ENCODE results near the gene NMNAT3.

DNA sequence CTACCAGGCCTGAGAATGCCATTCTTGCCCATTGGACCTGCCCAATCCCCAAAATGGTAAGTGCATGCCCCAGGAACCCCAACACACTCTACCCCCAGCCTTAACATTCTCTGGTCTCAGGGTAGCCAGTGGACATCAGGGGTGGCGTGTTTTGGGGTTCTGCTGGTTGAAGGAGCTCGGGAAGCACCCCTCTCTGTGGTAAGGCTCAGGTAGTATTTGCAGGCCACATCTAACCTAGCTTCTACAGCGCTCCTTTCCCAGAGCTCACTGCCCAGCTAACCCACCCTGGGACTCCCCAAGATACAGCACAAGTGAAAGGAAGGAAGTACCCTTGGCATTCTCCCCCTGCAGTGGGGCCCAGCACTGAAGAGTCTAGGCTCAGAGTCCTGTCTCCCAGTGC is 19.8 kb downstream of the NMNAT3 start:
- TF ChIP-seq, protein P1, sequence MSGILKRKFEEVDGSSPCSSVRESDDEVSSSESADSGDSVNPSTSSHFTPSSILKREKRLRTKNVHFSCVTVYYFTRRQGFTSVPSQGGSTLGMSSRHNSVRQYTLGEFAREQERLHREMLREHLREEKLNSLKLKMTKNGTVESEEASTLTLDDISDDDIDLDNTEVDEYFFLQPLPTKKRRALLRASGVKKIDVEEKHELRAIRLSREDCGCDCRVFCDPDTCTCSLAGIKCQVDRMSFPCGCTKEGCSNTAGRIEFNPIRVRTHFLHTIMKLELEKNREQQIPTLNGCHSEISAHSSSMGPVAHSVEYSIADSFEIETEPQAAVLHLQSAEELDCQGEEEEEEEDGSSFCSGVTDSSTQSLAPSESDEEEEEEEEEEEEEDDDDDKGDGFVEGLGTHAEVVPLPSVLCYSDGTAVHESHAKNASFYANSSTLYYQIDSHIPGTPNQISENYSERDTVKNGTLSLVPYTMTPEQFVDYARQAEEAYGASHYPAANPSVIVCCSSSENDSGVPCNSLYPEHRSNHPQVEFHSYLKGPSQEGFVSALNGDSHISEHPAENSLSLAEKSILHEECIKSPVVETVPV (CRISPR knock-in tag; IDR thresholded peaks at IDR 0.05) = no peak
- no peak for TF ChIP-seq PPARA (CRISPR knock-in tag; IDR thresholded peaks at IDR 0.05; ENCODE audit: borderline replicate concordance)
- no peak for TF ChIP-seq GLIS3 (CRISPR knock-in tag; IDR thresholded peaks at IDR 0.05)
- no peak for TF ChIP-seq BACH2 (CRISPR knock-in tag; IDR thresholded peaks at IDR 0.05; ENCODE audit: borderline replicate concordance)
- TF ChIP-seq, protein P2, sequence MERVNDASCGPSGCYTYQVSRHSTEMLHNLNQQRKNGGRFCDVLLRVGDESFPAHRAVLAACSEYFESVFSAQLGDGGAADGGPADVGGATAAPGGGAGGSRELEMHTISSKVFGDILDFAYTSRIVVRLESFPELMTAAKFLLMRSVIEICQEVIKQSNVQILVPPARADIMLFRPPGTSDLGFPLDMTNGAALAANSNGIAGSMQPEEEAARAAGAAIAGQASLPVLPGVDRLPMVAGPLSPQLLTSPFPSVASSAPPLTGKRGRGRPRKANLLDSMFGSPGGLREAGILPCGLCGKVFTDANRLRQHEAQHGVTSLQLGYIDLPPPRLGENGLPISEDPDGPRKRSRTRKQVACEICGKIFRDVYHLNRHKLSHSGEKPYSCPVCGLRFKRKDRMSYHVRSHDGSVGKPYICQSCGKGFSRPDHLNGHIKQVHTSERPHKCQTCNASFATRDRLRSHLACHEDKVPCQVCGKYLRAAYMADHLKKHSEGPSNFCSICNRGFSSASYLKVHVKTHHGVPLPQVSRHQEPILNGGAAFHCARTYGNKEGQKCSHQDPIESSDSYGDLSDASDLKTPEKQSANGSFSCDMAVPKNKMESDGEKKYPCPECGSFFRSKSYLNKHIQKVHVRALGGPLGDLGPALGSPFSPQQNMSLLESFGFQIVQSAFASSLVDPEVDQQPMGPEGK (CRISPR knock-in tag; IDR thresholded peaks at IDR 0.05; ENCODE audit: borderline replicate concordance) = no peak
- TF ChIP-seq ZFP30 (CRISPR knock-in tag; IDR thresholded peaks at IDR 0.05) = no peak
- TF ChIP-seq, protein P3, sequence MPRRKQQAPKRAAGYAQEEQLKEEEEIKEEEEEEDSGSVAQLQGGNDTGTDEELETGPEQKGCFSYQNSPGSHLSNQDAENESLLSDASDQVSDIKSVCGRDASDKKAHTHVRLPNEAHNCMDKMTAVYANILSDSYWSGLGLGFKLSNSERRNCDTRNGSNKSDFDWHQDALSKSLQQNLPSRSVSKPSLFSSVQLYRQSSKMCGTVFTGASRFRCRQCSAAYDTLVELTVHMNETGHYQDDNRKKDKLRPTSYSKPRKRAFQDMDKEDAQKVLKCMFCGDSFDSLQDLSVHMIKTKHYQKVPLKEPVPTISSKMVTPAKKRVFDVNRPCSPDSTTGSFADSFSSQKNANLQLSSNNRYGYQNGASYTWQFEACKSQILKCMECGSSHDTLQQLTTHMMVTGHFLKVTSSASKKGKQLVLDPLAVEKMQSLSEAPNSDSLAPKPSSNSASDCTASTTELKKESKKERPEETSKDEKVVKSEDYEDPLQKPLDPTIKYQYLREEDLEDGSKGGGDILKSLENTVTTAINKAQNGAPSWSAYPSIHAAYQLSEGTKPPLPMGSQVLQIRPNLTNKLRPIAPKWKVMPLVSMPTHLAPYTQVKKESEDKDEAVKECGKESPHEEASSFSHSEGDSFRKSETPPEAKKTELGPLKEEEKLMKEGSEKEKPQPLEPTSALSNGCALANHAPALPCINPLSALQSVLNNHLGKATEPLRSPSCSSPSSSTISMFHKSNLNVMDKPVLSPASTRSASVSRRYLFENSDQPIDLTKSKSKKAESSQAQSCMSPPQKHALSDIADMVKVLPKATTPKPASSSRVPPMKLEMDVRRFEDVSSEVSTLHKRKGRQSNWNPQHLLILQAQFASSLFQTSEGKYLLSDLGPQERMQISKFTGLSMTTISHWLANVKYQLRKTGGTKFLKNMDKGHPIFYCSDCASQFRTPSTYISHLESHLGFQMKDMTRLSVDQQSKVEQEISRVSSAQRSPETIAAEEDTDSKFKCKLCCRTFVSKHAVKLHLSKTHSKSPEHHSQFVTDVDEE (CRISPR knock-in tag; IDR thresholded peaks at IDR 0.05) = no peak
- no peak for TF ChIP-seq ZC3H10 (CRISPR knock-in tag; IDR thresholded peaks at IDR 0.05)
- TF ChIP-seq OSR1 (CRISPR knock-in tag; IDR thresholded peaks at IDR 0.05) = no peak
- TF ChIP-seq, protein P4, sequence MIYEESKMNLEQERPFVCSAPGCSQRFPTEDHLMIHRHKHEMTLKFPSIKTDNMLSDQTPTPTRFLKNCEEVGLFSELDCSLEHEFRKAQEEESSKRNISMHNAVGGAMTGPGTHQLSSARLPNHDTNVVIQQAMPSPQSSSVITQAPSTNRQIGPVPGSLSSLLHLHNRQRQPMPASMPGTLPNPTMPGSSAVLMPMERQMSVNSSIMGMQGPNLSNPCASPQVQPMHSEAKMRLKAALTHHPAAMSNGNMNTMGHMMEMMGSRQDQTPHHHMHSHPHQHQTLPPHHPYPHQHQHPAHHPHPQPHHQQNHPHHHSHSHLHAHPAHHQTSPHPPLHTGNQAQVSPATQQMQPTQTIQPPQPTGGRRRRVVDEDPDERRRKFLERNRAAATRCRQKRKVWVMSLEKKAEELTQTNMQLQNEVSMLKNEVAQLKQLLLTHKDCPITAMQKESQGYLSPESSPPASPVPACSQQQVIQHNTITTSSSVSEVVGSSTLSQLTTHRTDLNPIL (CRISPR knock-in tag; IDR thresholded peaks at IDR 0.05; ENCODE audit: low read depth) = no peak
- no peak for TF ChIP-seq CSDC2 (CRISPR knock-in tag; IDR thresholded peaks at IDR 0.05)
- no peak for TF ChIP-seq TCF4 (CRISPR knock-in tag; IDR thresholded peaks at IDR 0.05; ENCODE audit: borderline replicate concordance)
- no peak for TF ChIP-seq RARB (CRISPR knock-in tag; IDR thresholded peaks at IDR 0.05)
- TF ChIP-seq ZNF70 (CRISPR knock-in tag; IDR thresholded peaks at IDR 0.05) = no peak

Measured in SK-N-SH treated with all-trans-retinoic acid at 6 μM for 48 hours (cell line).